Smooth muscle cell (in vitro differentiated cells): ENCODE results near the gene DENND5A. TPM values are rescaled to one million over a fixed set of nuclear protein-coding genes. Genes with fewer than 3 reads are reported as not detected.

ENCODE experiments used
- DNase-seq: peaks from one replicate; lab custom pipeline; 2025; ENCODE audit not compliant: unreplicated experiment; lab: John Stamatoyannopoulos, UW
- H2AFZ ChIP-seq: fragments of 200-600 bp; sonication (generic); 2 replicates; pipeline ENCODE4 v1.6.0; 2016; ENCODE audit warnings: antibody characterized with exemption, low read depth, mild to moderate bottlenecking
- H3F3A ChIP-seq: fragments of 200-600 bp; sonication (generic); 2 replicates; pipeline ENCODE4 v1.6.0; 2017; ENCODE audit warnings: antibody characterized with exemption, low read depth
- H3K27ac ChIP-seq: fragments of 200-600 bp; sonication (generic); 2 replicates; pipeline ENCODE4 v1.5.1; 2016; ENCODE audit warnings: low read depth, mild to moderate bottlenecking
- H3K27me3 ChIP-seq: fragments of 200-600 bp; sonication (generic); 2 replicates; pipeline ENCODE4 v1.6.1; 2016; ENCODE audit warnings: low read depth, mild to moderate bottlenecking
- H3K36me3 ChIP-seq: fragments of 200-600 bp; sonication (generic); 2 replicates; pipeline ENCODE4 v1.5.1; 2016; ENCODE audit warnings: low read depth
- H3K4me1 ChIP-seq: fragments of 200-600 bp; sonication (generic); 2 replicates; pipeline ENCODE4 v1.5.1; 2016; ENCODE audit warnings: low read depth
- H3K4me2 ChIP-seq: fragments of 200-600 bp; sonication (generic); 2 replicates; pipeline ENCODE4 v1.6.0; 2016; ENCODE audit warnings: mild to moderate bottlenecking
- H3K4me3 ChIP-seq: fragments of 200-600 bp; sonication (generic); 2 replicates; pipeline ENCODE4 v1.5.1; 2016; ENCODE audit warnings: mild to moderate bottlenecking
- H3K79me2 ChIP-seq: fragments of 200-600 bp; sonication (generic); 2 replicates; pipeline ENCODE4 v1.6.0; 2016; ENCODE audit warnings: low read depth, mild to moderate bottlenecking
- H3K9ac ChIP-seq: fragments of 200-600 bp; sonication (generic); 2 replicates; pipeline ENCODE4 v1.6.0; 2016; ENCODE audit warnings: low read depth
- H3K9me3 ChIP-seq: fragments of 200-600 bp; sonication (generic); replicated peaks from 2 replicates; pipeline ENCODE4 v1.5.1; 2016; ENCODE audit warnings: low read depth
- H4K20me1 ChIP-seq: fragments of 200-600 bp; sonication (generic); 2 replicates; pipeline ENCODE4 v1.6.0; 2016; ENCODE audit warnings: low read depth
- CTCF ChIP-seq: fragments of 200-600 bp; sonication (generic); IDR thresholded peaks from 2 replicates; pipeline ENCODE4 v1.5.1; 2017; ENCODE audit warnings: borderline replicate concordance, mild to moderate bottlenecking, antibody characterized with exemption; ENCODE audit not compliant: insufficient read depth, poor library complexity, severe bottlenecking
- WGBS: methylation state at CpG from one replicate; pipeline ENCODE4 v1.1.7; 2016; ENCODE audit warnings: low lambda C conversion rate; 5-methylcytosine and 5-hydroxymethylcytosine counted together
- polyA plus RNA-seq: library from polyadenylated mRNA; unstranded; fragments of >200 nt; fragmentation: Nextera tagmentation; extraction: Ambion mirVana; gene quantifications from 2 replicates; pipeline ENCODE4 v1.2.1, GENCODE V29; 2016
- total RNA-seq: library from RNA; depleted of rRNA; stranded (reverse); fragments of >200 nt; gene quantifications from 2 replicates; pipeline ENCODE4 v1.2.3, GENCODE V29; 2014

DENND5A gene
- total and polyA plus RNA-seq, 2 experiments from 2014 or later, result 42.0 to 66.1 TPM

GRCh38 chr11:9151631-9152030 lies 113.5 kb downstream of the DENND5A start:
- Histone ChIP-seq H3K4me2 (no peak overlapping the region), H3F3A (no peaks in the 10 kb centered on the region), H3K27ac (no peak overlapping the region), H3K9me3 (no peaks in the 10 kb centered on the region), H3K79me2 (no peaks in the 10 kb centered on the region), H3K27me3 (no peaks in the 10 kb centered on the region), H2AFZ (no peak overlapping the region), H4K20me1 (peaks cover 4% of the 10 kb centered on the region), H3K4me3 (no peak overlapping the region), H3K9ac (no peak overlapping the region), H3K4me1 (peaks cover 3% of the 10 kb centered on the region), H3K36me3 (peaks cover 9% of the 10 kb centered on the region)
- TF ChIP-seq CTCF, result no peak
- no peak for DNase-seq
- 27% methylated on average over 2 of the region's 2 CpGs for WGBS

GRCh38 chr11:9150926-9151325 lies 114.2 kb downstream of the DENND5A start:
- DNase-seq, result no peak
- Histone ChIP-seq H3K36me3 (peaks cover 9% of the 10 kb centered on the region), H3F3A (no peaks in the 10 kb centered on the region), H3K27me3 (no peaks in the 10 kb centered on the region), H3K27ac (no peak overlapping the region), H3K4me3 (no peak overlapping the region), H3K79me2 (no peaks in the 10 kb centered on the region), H4K20me1 (peaks cover 4% of the 10 kb centered on the region), H3K9ac (no peak overlapping the region), H3K4me1 (peaks cover 10% of the 10 kb centered on the region), H3K4me2 (no peak overlapping the region), H3K9me3 (no peaks in the 10 kb centered on the region), H2AFZ (no peak overlapping the region)
- 100% methylated on average over 1 of the region's 1 CpG for WGBS
- no peak for TF ChIP-seq CTCF

- DNase-seq, result no peak
- peaks cover 12% of the 10 kb centered on the region for H3K4me1 ChIP-seq
- no peak for TF ChIP-seq CTCF
- no peaks in the 10 kb centered on the region for H3K79me2 ChIP-seq
- no peaks in the 10 kb centered on the region for H3K9me3 ChIP-seq
- H3K4me3 ChIP-seq, result no peak overlapping the region
- H3F3A ChIP-seq, result no peaks in the 10 kb centered on the region
- H3K9ac ChIP-seq, result no peak overlapping the region
- WGBS, result 81% methylated on average over 2 of the region's 2 CpGs
- no peak overlapping the region for H2AFZ ChIP-seq
- no peak overlapping the region for H3K27ac ChIP-seq
- no peak overlapping the region for H3K4me2 ChIP-seq
- peaks cover 9% of the 10 kb centered on the region for H3K36me3 ChIP-seq
- peaks cover 4% of the 10 kb centered on the region for H4K20me1 ChIP-seq
- H3K27me3 ChIP-seq, result no peaks in the 10 kb centered on the region
These were observed 114.6 kb downstream of the DENND5A start for GRCh38 chr11:9150501-9150900.

GRCh38 chr11:9148727-9149126 lies 116.4 kb downstream of the DENND5A start:
- no peaks in the 10 kb centered on the region for H4K20me1 ChIP-seq
- H3K9ac ChIP-seq, result no peak overlapping the region
- H3F3A ChIP-seq, result no peaks in the 10 kb centered on the region
- no peak overlapping the region for H2AFZ ChIP-seq
- H3K27me3 ChIP-seq, result no peaks in the 10 kb centered on the region
- no peaks in the 10 kb centered on the region for H3K79me2 ChIP-seq
- H3K27ac ChIP-seq, result peak overlapping the region; percentile 3
- H3K36me3 ChIP-seq, result peaks cover 9% of the 10 kb centered on the region
- no peak overlapping the region for H3K4me3 ChIP-seq
- no peaks in the 10 kb centered on the region for H3K9me3 ChIP-seq
- no peak for DNase-seq
- TF ChIP-seq CTCF, result no peak
- H3K4me2 ChIP-seq, result no peak overlapping the region
- H3K4me1 ChIP-seq, result peaks cover 12% of the 10 kb centered on the region
- WGBS, result 97% methylated on average over 2 of the region's 2 CpGs
